Tibial nerve (tissue), 4 donors: ENCODE data around the gene TEF.

Experiments used
- CTCF ChIP-seq, 5 experiments: fragments of 200-600 bp in 3 of 5; fragments of 450-650 bp in 2 of 5; sonication (generic) in 3 of 5; IDR thresholded peaks; one replicate each; pipeline ENCODE4 v1.5.1; 2016 to 2019; ENCODE audit warnings: antibody characterized with exemption in 5 of 5, mild to moderate bottlenecking in 3 of 5, moderate library complexity in 2 of 5
- EP300 ChIP-seq, 2 donors: sonication (generic); formaldehyde crosslinking; IDR thresholded peaks; one replicate each; pipeline ENCODE4 v1.6.1; 2017; ENCODE audit warnings: antibody characterized with exemption in 2 of 2, mild to moderate bottlenecking in 1 of 2
- POLR2A ChIP-seq, 2 donors: fragments of 450-650 bp; IDR thresholded peaks; one replicate each; pipeline ENCODE4 v1.6.1; 2017; ENCODE audit warnings: antibody characterized with exemption in 2 of 2, mild to moderate bottlenecking in 2 of 2, moderate library complexity in 2 of 2

- TF ChIP-seq CTCF (IDR thresholded peaks at IDR 0.05) (no peak), EP300 (IDR thresholded peaks at IDR 0.05) (no peak), POLR2A (IDR thresholded peaks at IDR 0.05) (no peak)
These were observed 12.2 kb downstream of the TEF start for GRCh38 chr22:41394012-41394356.
